T-cell (primary cell): ENCODE measurements around the gene TM4SF18. TPM values are rescaled to one million over a fixed set of nuclear protein-coding genes. Genes with fewer than 3 reads are reported as not detected.

Experiments
- ATAC-seq, 4 experiments: fragments of 200-7000 bp in 3 of 4; fragments of 150-1000 bp in 1 of 4; cut with Tn5 transposase; replicated peaks in 1 of 4; 1 replicate in 3 of 4; 2 replicates in 1 of 4; pipeline ENCODE4 v1.10.0; 2021; ENCODE audit warnings: moderate library complexity in 3 of 4, mild to moderate bottlenecking in 2 of 4, moderate number of reproducible peaks in 1 of 4
- CTCF ChIA-PET, 2 donors: fragments of 300-600 bp; sonication (Branson Sonifier 250); formaldehyde crosslinking; loops; one replicate each; lab custom pipeline; 2022; ENCODE audit warnings: antibody characterized with exemption in 2 of 2; lab: Charles Lee
- POLR2A ChIA-PET, 2 donors: fragments of 300-600 bp; sonication (Branson Sonifier 250); formaldehyde crosslinking; loops; one replicate each; lab custom pipeline; 2022; ENCODE audit warnings: antibody characterized with exemption in 2 of 2; lab: Charles Lee
- DNase-seq, 35 experiments: peaks; one replicate each; pipeline versions ENCODE4 v3.0.0 to v3.0.0-alpha.2; 2013 to 2023
- H3K27ac ChIP-seq: one replicate; pipeline ENCODE4 v1.5.1; 2013; ENCODE audit warnings: low read length
- H3K27me3 ChIP-seq, 2 experiments: replicated peaks in 1 of 2; 1 replicate in 1 of 2; 2 replicates in 1 of 2; pipeline versions ENCODE4 v1.6.1 to v1.7.0; 2013; ENCODE audit warnings: low read length in 1 of 2, mixed read lengths in 1 of 2; ENCODE audit not compliant: control insufficient read depth in 2 of 2, insufficient read depth in 2 of 2; ENCODE audit errors: extremely low read depth in 1 of 2
- H3K36me3 ChIP-seq, 2 donors: 1 replicate in 1 of 2; 2 replicates in 1 of 2; pipeline versions ENCODE4 v1.6.1 to v1.7.0; 2013; ENCODE audit warnings: low read length in 1 of 2; ENCODE audit not compliant: control insufficient read depth in 2 of 2, insufficient read depth in 1 of 2; ENCODE audit errors: extremely low read depth in 1 of 2
- H3K4me1 ChIP-seq, 2 experiments: 1 replicate in 1 of 2; 2 replicates in 1 of 2; pipeline versions ENCODE4 v1.6.1 to v1.7.0; 2013; ENCODE audit warnings: low read length in 2 of 2, mixed read lengths in 1 of 2; ENCODE audit not compliant: insufficient read depth in 2 of 2, control insufficient read depth in 1 of 2; ENCODE audit errors: extremely low read depth in 1 of 2
- H3K4me3 ChIP-seq, 2 donors: 1 replicate in 1 of 2; 2 replicates in 1 of 2; pipeline versions ENCODE4 v1.5.1 to v1.7.0; 2013; ENCODE audit warnings: mild to moderate bottlenecking in 2 of 2, low read length in 1 of 2, moderate library complexity in 1 of 2; ENCODE audit not compliant: control insufficient read depth in 1 of 2; ENCODE audit errors: extremely low read depth in 1 of 2
- H3K9me3 ChIP-seq: 2 replicates; pipeline ENCODE4 v1.7.0; 2013
- H3K27ac Mint-ChIP-seq, 2 donors: one replicate each; pipeline ENCODE4 v1.8.0; 2020 to 2021; ENCODE audit warnings: mild to moderate bottlenecking in 2 of 2, mixed read lengths in 2 of 2
- H3K27me3 Mint-ChIP-seq, 2 donors: one replicate each; pipeline ENCODE4 v1.8.0; 2021 to 2022; ENCODE audit warnings: mixed read lengths in 2 of 2
- H3K36me3 Mint-ChIP-seq: one replicate; pipeline ENCODE4 v1.8.0; 2021; ENCODE audit warnings: mixed read lengths
- H3K4me1 Mint-ChIP-seq, 3 donors: one replicate each; pipeline ENCODE4 v1.8.0; 2020 to 2022; ENCODE audit warnings: mixed read lengths in 3 of 3, mild to moderate bottlenecking in 1 of 3
- H3K4me3 Mint-ChIP-seq, 3 donors: one replicate each; pipeline ENCODE4 v1.8.0; 2020 to 2022; ENCODE audit warnings: mild to moderate bottlenecking in 3 of 3, mixed read lengths in 3 of 3, moderate library complexity in 3 of 3
- H3K9me3 Mint-ChIP-seq, 3 donors: one replicate each; pipeline ENCODE4 v1.8.0; 2020 to 2022; ENCODE audit warnings: mixed read lengths in 3 of 3
- WGBS: methylation state at CpG from one replicate; pipeline ENCODE4 v1.1.5; 2013; ENCODE audit warnings: missing lambda C conversion rate; ENCODE audit not compliant: insufficient coverage; 5-methylcytosine and 5-hydroxymethylcytosine counted together
- total RNA-seq, 35 experiments: library from RNA in 6 of 35; stranded (reverse) in 6 of 35; fragments of 120-200 nt in 1 of 35; gene quantifications; one replicate each; pipeline versions ENCODE4 v1.2.1 to v1.2.4 and lab custom pipeline; 2013 to 2026

TM4SF18 gene
- total RNA-seq, 5 donors from 2014 or later (not counting 1 experiment from before 2014, with no cell fraction given): not detected

- 82% methylated on average over 9 of the region's 9 CpGs for WGBS
- no peak overlapping the region for H3K4me3 ChIP-seq
- H3K4me3 Mint-ChIP-seq: no peak overlapping the region
- DNase-seq: no peak
- ChIA-PET CTCF (no interaction called here), POLR2A (no interaction called here)
- no peaks in the 10 kb centered on the region for H3K36me3 ChIP-seq
- H3K27me3 Mint-ChIP-seq: peaks cover 14 to 25% of the 10 kb centered on the region in 2 donors
- no peak overlapping the region for H3K27ac Mint-ChIP-seq
- H3K9me3 Mint-ChIP-seq: no peaks in the 10 kb centered on the region
- H3K27me3 ChIP-seq: peaks cover 0 to 10% of the 10 kb centered on the region in 2 experiments
- no peaks in the 10 kb centered on the region for H3K9me3 ChIP-seq
- no peak for ATAC-seq
- H3K36me3 Mint-ChIP-seq: no peaks in the 10 kb centered on the region
- H3K4me1 ChIP-seq: no peaks in the 10 kb centered on the region
- no peak overlapping the region for H3K27ac ChIP-seq
- peaks cover 0 to 1% (median 0%) of the 10 kb centered on the region in 3 donors for H3K4me1 Mint-ChIP-seq
Measured at GRCh38 chr3:149378478-149379309, 45.3 kb upstream of the TM4SF18 start.

GRCh38 chr3:149377408-149378364 lies 44.2 kb upstream of the TM4SF18 start, which contains the start of gene TM4SF1:
TSS of gene TM4SF1 (minus strand) at chr3:149377649. CDS start at chr3:149377547, 102 bp downstream.
- H3K4me3 Mint-ChIP-seq: no peak within 1 kb of the TSS
- 63% methylated on average over 6 of the region's 15 CpGs for WGBS
- no peak within 1 kb of the TSS for H3K27ac ChIP-seq

DNA sequence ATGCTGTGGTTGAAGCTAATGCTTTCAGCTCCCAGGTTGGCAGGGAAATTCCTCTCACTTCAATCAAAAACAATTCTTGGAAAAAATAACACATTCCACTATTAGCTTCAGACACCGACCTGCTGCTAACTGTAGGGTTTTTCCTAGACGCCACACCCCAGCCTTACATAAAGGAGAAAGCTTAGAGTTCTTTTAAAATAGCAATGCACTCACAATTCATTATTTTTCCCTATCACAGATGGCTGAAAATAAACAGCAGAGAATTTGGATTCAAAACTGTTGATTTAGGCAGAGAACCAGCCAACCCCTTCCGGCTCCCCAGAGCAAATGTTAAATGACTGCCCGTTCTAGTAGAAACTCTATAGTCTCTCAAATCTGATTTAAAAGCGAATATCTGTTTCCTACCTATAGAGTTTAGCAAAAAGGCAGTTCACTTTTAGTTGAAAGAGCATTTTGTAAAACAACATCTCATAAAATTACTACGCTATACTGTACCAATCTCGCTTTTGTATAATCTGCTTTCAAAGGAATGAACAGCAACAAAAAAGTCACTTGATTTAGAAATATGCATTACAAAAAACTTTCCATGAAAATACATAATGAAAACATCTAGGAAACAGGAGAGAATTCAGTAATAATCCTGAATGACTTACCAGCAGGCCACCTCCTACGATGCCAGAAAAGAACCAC lies 43.4 kb upstream of the TM4SF18 start:
- no peak overlapping the region for H3K4me3 ChIP-seq
- Mint-ChIP-seq H3K4me3 (no peak overlapping the region), H3K4me1 (peaks cover 0 to 1% (median 0%) of the 10 kb centered on the region in 3 donors), H3K9me3 (no peaks in the 10 kb centered on the region), H3K27me3 (peaks cover 12 to 25% of the 10 kb centered on the region in 2 donors), H3K27ac (no peak overlapping the region), H3K36me3 (no peaks in the 10 kb centered on the region)
- H3K27me3 ChIP-seq: peaks cover 0 to 7% of the 10 kb centered on the region in 2 experiments
- DNase-seq: no peak
- no peaks in the 10 kb centered on the region for H3K4me1 ChIP-seq
- WGBS: 80% methylated on average over 1 of the region's 8 CpGs
- ChIA-PET POLR2A (no interaction called here), CTCF (no interaction called here)
- no peaks in the 10 kb centered on the region for H3K36me3 ChIP-seq
- no peaks in the 10 kb centered on the region for H3K9me3 ChIP-seq
- no peak overlapping the region for H3K27ac ChIP-seq
- no peak for ATAC-seq

More at GRCh38 chr3:149377408-149378364, 44.2 kb upstream of the TM4SF18 start, which contains the start of gene TM4SF1:
- no peaks in the 10 kb centered on the region for H3K9me3 ChIP-seq
- H3K4me3 ChIP-seq: no peak within 1 kb of the TSS
- DNase-seq (no peak), ATAC-seq (no peak)
- H3K4me1 Mint-ChIP-seq: peaks cover 0 to 1% (median 0%) of the 10 kb centered on the region in 3 donors
- H3K9me3 Mint-ChIP-seq: no peaks in the 10 kb centered on the region
- H3K27ac Mint-ChIP-seq: no peak within 1 kb of the TSS
- CTCF ChIA-PET: no interaction called here
- no peaks in the 10 kb centered on the region for H3K36me3 ChIP-seq
- peaks cover 0 to 10% of the 10 kb centered on the region in 2 experiments for H3K27me3 ChIP-seq
- peaks cover 13 to 23% of the 10 kb centered on the region in 2 donors for H3K27me3 Mint-ChIP-seq
- POLR2A ChIA-PET: no interaction called here
- H3K36me3 Mint-ChIP-seq: no peaks in the 10 kb centered on the region
- H3K4me1 ChIP-seq: no peaks in the 10 kb centered on the region

DNA sequence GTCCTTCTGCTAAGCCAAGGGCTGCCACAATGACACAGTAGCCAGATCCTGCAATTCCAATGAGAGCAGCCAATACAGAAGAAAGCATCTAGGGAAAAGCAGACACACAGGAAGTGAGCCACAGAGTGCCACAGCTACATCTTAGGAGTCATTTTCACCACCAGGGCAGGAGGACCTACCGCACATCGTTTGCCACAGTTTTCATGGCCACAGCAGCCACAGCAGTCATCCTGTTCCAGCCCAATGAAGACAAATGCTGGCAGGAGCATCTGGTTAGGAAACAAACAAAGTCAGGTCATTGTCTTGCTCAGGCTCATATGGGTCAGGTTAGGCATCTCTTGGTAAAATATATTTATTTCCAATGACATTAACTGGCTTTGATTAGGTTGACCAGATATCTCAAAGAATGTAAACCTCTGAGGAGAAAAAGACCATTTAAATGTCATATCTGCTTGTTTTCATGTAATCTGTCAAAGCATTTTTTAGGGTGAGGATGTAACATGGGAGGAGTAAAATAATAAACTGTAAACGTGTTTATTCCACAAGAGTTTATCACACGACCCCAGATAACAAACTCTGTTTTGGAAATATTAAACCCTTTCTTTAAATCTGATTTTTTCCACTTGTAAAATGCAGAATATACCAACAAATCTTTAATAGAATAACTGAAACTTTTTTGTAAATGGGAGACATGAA lies 42.2 kb upstream of the TM4SF18 start:
- Histone ChIP-seq H3K27me3 (peaks cover 0 to 3% of the 10 kb centered on the region in 2 experiments), H3K4me1 (no peaks in the 10 kb centered on the region), H3K27ac (no peak overlapping the region), H3K9me3 (no peaks in the 10 kb centered on the region), H3K36me3 (no peaks in the 10 kb centered on the region), H3K4me3 (no peak overlapping the region)
- POLR2A ChIA-PET: no interaction called here
- Mint-ChIP-seq H3K27me3 (peaks cover 12 to 23% of the 10 kb centered on the region in 2 donors), H3K27ac (no peak overlapping the region), H3K4me3 (no peak overlapping the region), H3K4me1 (peaks cover 0 to 1% (median 0%) of the 10 kb centered on the region in 3 donors), H3K9me3 (no peaks in the 10 kb centered on the region), H3K36me3 (no peaks in the 10 kb centered on the region)
- 91% methylated on average over 2 of the region's 4 CpGs for WGBS
- ATAC-seq (no peak), DNase-seq (no peak)
- CTCF ChIA-PET: no interaction called here

- ChIA-PET CTCF (no interaction called here), POLR2A (no interaction called here)
- Histone ChIP-seq H3K4me3 (no peak overlapping the region), H3K9me3 (no peaks in the 10 kb centered on the region), H3K27ac (no peak overlapping the region), H3K36me3 (no peaks in the 10 kb centered on the region), H3K4me1 (no peaks in the 10 kb centered on the region), H3K27me3 (peaks cover 0 to 3% of the 10 kb centered on the region in 2 experiments)
- DNase-seq (no peak), ATAC-seq (no peak)
- peaks cover 0 to 1% (median 0%) of the 10 kb centered on the region in 3 donors for H3K4me1 Mint-ChIP-seq
- 93% methylated on average over 2 of the region's 3 CpGs for WGBS
- H3K9me3 Mint-ChIP-seq: no peaks in the 10 kb centered on the region
- H3K36me3 Mint-ChIP-seq: no peaks in the 10 kb centered on the region
- H3K27ac Mint-ChIP-seq: no peak overlapping the region
- H3K4me3 Mint-ChIP-seq: no peak overlapping the region
- peaks cover 12 to 23% of the 10 kb centered on the region in 2 donors for H3K27me3 Mint-ChIP-seq
Measured at GRCh38 chr3:149374793-149375500, 41.5 kb upstream of the TM4SF18 start.
